Liver (tissue), 3 donors: ENCODE data around the gene AFTPH.

ENCODE experiments used
- CTCF ChIP-seq: fragments of 150-350 bp; IDR thresholded peaks from 2 replicates; pipeline ENCODE4 v1.5.1; 2017; ENCODE audit warnings: improper control_type of control experiment, low read depth, low read length; ENCODE audit not compliant: missing input control
- EGR1 ChIP-seq, 2 donors: IDR thresholded peaks; 2 replicates each; pipeline ENCODE4 v1.6.1; 2016 to 2018; ENCODE audit warnings: antibody characterized with exemption in 2 of 2, low read depth in 2 of 2
- FOXA1 ChIP-seq: IDR thresholded peaks from 2 replicates; pipeline ENCODE4 v1.6.1; 2016; ENCODE audit warnings: antibody characterized with exemption
- GABPA ChIP-seq, 2 donors: IDR thresholded peaks in 1 of 2; conservative IDR thresholded peaks in 1 of 2; 2 replicates each; pipeline ENCODE4 v1.6.1; 2016; ENCODE audit warnings: antibody characterized with exemption in 2 of 2, mild to moderate bottlenecking in 1 of 2, moderate library complexity in 1 of 2
- HNF4A ChIP-seq, 2 donors: conservative IDR thresholded peaks; 2 replicates each; pipeline ENCODE4 v1.6.1; 2016; ENCODE audit warnings: antibody characterized with exemption in 2 of 2, mild to moderate bottlenecking in 2 of 2
- JUND ChIP-seq, 2 donors: IDR thresholded peaks; 2 replicates each; pipeline ENCODE4 v1.6.1; 2016; ENCODE audit warnings: antibody characterized with exemption in 2 of 2
- MAX ChIP-seq: IDR thresholded peaks from 2 replicates; pipeline ENCODE4 v1.6.1; 2016; ENCODE audit warnings: antibody characterized with exemption
- RAD21 ChIP-seq, 2 donors: IDR thresholded peaks; 2 replicates each; pipeline ENCODE4 v1.6.1; 2016; ENCODE audit warnings: antibody characterized with exemption in 2 of 2, mild to moderate bottlenecking in 2 of 2
- REST ChIP-seq: IDR thresholded peaks from 2 replicates; pipeline ENCODE4 v1.6.1; 2016; ENCODE audit warnings: antibody characterized with exemption, mild to moderate bottlenecking
- SP1 ChIP-seq: IDR thresholded peaks from 2 replicates; pipeline ENCODE4 v1.6.1; 2018; ENCODE audit warnings: antibody characterized with exemption, mild to moderate bottlenecking
- TAF1 ChIP-seq: conservative IDR thresholded peaks from 2 replicates; pipeline ENCODE4 v1.6.1; 2016; ENCODE audit warnings: antibody characterized with exemption, mild to moderate bottlenecking
- YY1 ChIP-seq: IDR thresholded peaks from 2 replicates; pipeline ENCODE4 v1.6.1; 2016; ENCODE audit warnings: antibody characterized with exemption, mild to moderate bottlenecking
- ZBTB33 ChIP-seq: IDR thresholded peaks from 2 replicates; pipeline ENCODE4 v1.6.1; 2016; ENCODE audit warnings: antibody characterized with exemption
- donor health status: healthy.
- donor health status: healthy.

GRCh38 chr2:64565949-64566710, 42.0 kb downstream of the AFTPH start:
- TF ChIP-seq CTCF (no peak), REST (no peak), MAX (no peak), ZBTB33 (no peak), TAF1 (no peak), EGR1 (IDR thresholded peaks at IDR 0.05; ENCODE audit: low read depth in 2 of 2) (no peak), SP1 (no peak), RAD21 (IDR thresholded peaks at IDR 0.05) (no peak), JUND (IDR thresholded peaks at IDR 0.05) (no peak), GABPA (IDR thresholded peaks at IDR 0.05 in 1 of 2, conservative IDR thresholded peaks at IDR 0.05 in 1 of 2) (no peak), HNF4A (conservative IDR thresholded peaks at IDR 0.05) (no peak), YY1 (no peak), FOXA1 (no peak)
